Breast epithelium (tissue), 4 donors: ENCODE measurements around the gene IGF2BP2. TPM values are rescaled to one million over a fixed set of nuclear protein-coding genes. Genes with fewer than 3 reads are reported as not detected.
"Not testable (repeated sequence)": the region's sequence is repeated elsewhere in the genome, so short reads cannot be mapped to it uniquely, and the experiment has no call there.

ENCODE experiments used
- DNase-seq, 2 donors: peaks; one replicate each; pipeline ENCODE4 v3.0.0-alpha.2; 2019; ENCODE audit warnings: low spot score in 2 of 2
- H3K27ac ChIP-seq, 2 donors: fragments of 200-600 bp; sonication (generic) in 1 of 2; one replicate each; pipeline ENCODE4 v1.5.1; 2016 to 2019; ENCODE audit warnings: mild to moderate bottlenecking in 1 of 2
- H3K27me3 ChIP-seq, 2 donors: fragments of 200-600 bp; sonication (generic) in 1 of 2; one replicate each; pipeline versions ENCODE4 v1.5.1 to v1.6.0; 2017 to 2019; ENCODE audit warnings: control low read depth in 1 of 2, mild to moderate bottlenecking in 1 of 2
- H3K36me3 ChIP-seq: fragments of 200-600 bp; one replicate; pipeline ENCODE4 v1.5.1; 2019
- H3K4me1 ChIP-seq, 2 donors: fragments of 200-600 bp; sonication (generic); one replicate each; pipeline ENCODE4 v1.5.1; 2016 to 2019; ENCODE audit warnings: control low read depth in 1 of 2
- H3K4me3 ChIP-seq, 3 donors: fragments of 200-600 bp; sonication (generic); 1 replicate in 2 of 3; 2 replicates in 1 of 3; pipeline ENCODE4 v1.5.1; 2016 to 2019; ENCODE audit warnings: mild to moderate bottlenecking in 3 of 3, moderate library complexity in 2 of 3
- H3K9me3 ChIP-seq, 2 donors: fragments of 200-600 bp; sonication (generic) in 1 of 2; one replicate each; pipeline ENCODE4 v1.5.1; 2016 to 2019; ENCODE audit warnings: control low read depth in 1 of 2
- POLR2A ChIP-seq: fragments of 450-650 bp; IDR thresholded peaks from one replicate; pipeline ENCODE4 v1.6.1; 2016; ENCODE audit warnings: antibody characterized with exemption, mild to moderate bottlenecking, moderate library complexity
- POLR2AphosphoS5 ChIP-seq, 3 donors: sonication (generic); formaldehyde crosslinking; IDR thresholded peaks; one replicate each; pipeline ENCODE4 v1.6.1; 2017; ENCODE audit warnings: antibody characterized with exemption in 3 of 3
- intact Hi-C: fragments of 100-400 bp; cut with DNase I; formaldehyde crosslinking; loops from one replicate; pipeline ENCODE4 v1.15.1; 2023; ENCODE audit warnings: low total_unique reads
- total RNA-seq, 3 donors: library from RNA; depleted of rRNA; stranded (reverse); fragments of >200 nt; gene quantifications; one replicate each; pipeline ENCODE4 v1.1.0, GENCODE V29; 2016
- TF ChIP-seq, protein P1 (sequence below), 3 donors: fragments of 450-650 bp; IDR thresholded peaks; one replicate each; pipeline ENCODE4 v1.5.1; 2016 to 2017; ENCODE audit warnings: antibody characterized with exemption in 3 of 3, mild to moderate bottlenecking in 3 of 3, moderate library complexity in 3 of 3

Gene IGF2BP2
- total RNA-seq, 3 donors from 2014 or later = 4.9 to 27.5 (median 23.8) TPM

DNA sequence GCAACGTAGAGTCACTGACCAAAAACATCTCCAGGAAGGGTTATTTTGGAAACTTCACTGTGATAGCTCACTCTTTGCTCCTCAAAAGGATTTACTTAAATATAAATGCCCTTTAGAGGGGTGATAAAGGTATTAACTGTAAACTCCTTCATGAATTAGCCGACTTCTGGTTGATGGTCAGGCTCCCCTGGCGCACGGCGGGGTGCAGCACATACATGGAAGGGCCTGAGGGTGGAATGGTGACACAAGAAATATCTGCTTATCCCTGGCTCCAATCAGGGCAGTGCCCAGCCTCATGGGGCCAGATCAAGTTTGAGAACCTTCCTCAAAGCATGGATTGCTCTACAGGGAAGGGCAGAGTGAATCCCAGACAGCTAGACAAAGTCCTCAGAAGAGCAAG, 116.5 kb downstream of the IGF2BP2 start:
- intact Hi-C loops = no loop called here
- H3K4me1 ChIP-seq = no peaks in the 10 kb centered on the region
- H3K27me3 ChIP-seq = no peaks in the 10 kb centered on the region
- no peak overlapping the region for H3K27ac ChIP-seq
- H3K36me3 ChIP-seq = no peaks in the 10 kb centered on the region
- DNase-seq = no peak
- no peak for TF ChIP-seq POLR2AphosphoS5 (IDR thresholded peaks at IDR 0.05)
- TF ChIP-seq, protein P1, sequence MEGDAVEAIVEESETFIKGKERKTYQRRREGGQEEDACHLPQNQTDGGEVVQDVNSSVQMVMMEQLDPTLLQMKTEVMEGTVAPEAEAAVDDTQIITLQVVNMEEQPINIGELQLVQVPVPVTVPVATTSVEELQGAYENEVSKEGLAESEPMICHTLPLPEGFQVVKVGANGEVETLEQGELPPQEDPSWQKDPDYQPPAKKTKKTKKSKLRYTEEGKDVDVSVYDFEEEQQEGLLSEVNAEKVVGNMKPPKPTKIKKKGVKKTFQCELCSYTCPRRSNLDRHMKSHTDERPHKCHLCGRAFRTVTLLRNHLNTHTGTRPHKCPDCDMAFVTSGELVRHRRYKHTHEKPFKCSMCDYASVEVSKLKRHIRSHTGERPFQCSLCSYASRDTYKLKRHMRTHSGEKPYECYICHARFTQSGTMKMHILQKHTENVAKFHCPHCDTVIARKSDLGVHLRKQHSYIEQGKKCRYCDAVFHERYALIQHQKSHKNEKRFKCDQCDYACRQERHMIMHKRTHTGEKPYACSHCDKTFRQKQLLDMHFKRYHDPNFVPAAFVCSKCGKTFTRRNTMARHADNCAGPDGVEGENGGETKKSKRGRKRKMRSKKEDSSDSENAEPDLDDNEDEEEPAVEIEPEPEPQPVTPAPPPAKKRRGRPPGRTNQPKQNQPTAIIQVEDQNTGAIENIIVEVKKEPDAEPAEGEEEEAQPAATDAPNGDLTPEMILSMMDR (IDR thresholded peaks at IDR 0.05) = no peak
- no peak for TF ChIP-seq POLR2A
- H3K4me3 ChIP-seq = no peak overlapping the region
- H3K9me3 ChIP-seq = no peaks in the 10 kb centered on the region

DNA sequence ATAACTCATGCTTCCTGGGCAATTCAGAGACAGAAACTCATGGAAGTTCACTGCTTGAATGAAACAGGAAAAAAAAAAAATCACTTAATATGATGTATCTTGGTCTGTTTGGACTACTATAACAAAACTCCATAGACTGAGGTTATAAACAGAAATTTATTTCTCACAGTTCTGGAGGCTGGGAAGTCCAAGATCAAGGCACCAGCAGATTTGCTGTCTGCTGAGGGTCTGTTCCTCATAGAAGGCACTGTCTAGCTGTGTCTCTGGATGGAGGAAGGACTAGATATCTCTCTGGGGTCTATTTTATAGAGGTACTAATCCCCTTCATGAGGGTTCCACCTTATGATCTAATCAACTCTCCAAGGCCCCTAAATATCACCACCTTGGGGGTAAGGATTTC, 119.3 kb downstream of the IGF2BP2 start:
- H3K27me3 ChIP-seq = no peaks in the 10 kb centered on the region
- H3K36me3 ChIP-seq = no peaks in the 10 kb centered on the region
- no peaks in the 10 kb centered on the region for H3K9me3 ChIP-seq
- H3K4me3 ChIP-seq = no peak overlapping the region
- H3K4me1 ChIP-seq = no peaks in the 10 kb centered on the region
- TF ChIP-seq, protein P1 (IDR thresholded peaks at IDR 0.05) = no peak
- no peak for TF ChIP-seq POLR2A
- no peak for TF ChIP-seq POLR2AphosphoS5 (IDR thresholded peaks at IDR 0.05)
- DNase-seq = no peak
- H3K27ac ChIP-seq = no peak overlapping the region
- intact Hi-C loops = no loop called here

DNA sequence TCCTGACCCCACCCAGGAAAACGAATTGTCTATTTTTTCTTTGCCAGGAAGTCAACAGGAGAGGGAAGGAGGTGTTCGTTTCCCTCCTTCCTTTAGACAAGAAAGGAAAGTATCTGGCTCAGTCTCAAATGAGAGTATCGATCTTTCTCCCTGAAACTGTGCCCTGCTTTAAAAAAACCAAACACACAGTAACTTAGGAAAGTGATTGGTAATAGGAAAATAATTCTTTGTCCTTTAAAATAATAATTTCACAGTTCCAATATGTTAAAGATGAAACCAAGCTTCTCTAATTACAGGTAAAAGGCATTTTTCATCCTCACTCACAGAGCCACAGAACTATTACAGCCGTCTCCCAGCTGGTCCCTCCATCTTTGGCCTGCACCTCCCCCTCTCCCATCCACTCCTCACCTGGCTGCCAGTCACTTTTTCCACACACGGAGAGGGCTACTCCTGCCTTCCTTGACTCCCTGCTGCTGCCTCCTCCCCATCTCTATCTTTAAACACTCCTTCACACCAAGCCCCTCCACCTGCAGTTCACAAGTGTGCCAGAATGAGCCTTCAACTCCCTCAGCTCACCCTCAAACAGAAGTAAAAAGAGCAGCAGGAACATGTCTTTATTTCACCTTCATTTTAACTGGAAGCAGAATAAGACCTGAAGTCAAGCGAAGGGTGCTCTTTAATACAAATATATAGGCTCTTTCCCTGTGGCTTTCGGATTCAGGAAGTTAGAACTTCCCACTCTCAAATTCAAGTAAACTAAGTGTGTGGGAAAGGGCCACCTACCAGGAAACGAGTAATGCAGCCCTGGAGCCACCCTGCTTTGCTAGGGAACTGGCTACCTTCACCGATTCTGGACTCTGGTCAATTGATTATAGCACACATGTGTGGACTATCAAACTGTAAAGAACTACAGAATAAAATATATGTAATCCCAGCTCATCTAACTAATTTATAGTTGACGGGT, 122.3 kb downstream of the IGF2BP2 start:
- H3K9me3 ChIP-seq = no peaks in the 10 kb centered on the region
- H3K27me3 ChIP-seq = no peaks in the 10 kb centered on the region
- no peaks in the 10 kb centered on the region for H3K4me1 ChIP-seq
- no peaks in the 10 kb centered on the region for H3K36me3 ChIP-seq
- TF ChIP-seq, protein P1 (IDR thresholded peaks at IDR 0.05) = no peak
- intact Hi-C loops = no loop called here
- H3K4me3 ChIP-seq = no peak overlapping the region
- DNase-seq = no peak
- no peak overlapping the region for H3K27ac ChIP-seq

DNA sequence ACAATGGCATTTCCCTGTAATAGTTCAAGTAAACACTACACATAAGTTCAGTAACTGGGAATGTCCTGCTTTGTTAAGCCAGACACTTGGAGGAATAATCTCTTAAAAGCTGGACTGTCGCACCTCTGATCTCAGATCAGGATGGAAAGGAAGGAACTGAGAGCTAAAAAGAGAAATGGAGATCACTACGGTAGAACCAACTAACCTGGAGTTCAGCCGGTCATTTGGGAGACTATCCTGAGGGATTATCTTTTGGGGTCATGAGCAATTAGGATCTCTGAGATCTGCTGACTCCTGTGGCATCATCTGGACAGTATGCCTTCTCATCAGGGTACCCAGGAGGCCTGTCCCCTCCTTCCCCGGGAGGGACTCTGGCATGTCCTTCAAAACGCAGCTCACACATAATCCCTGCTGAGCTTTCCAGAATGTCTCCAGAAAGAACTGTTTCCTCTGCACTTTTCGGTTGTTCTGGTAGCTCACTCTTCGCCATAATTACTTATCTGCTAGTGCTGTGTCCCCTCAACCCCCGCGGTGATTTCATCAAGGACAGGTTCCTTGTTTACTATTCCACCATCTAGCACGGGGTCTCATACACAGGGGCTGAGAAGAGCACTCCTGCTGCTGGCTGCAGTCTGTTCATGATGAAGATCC, 123.1 kb downstream of the IGF2BP2 start:
- TF ChIP-seq POLR2AphosphoS5 (IDR thresholded peaks at IDR 0.05) = no peak
- TF ChIP-seq, protein P1 (IDR thresholded peaks at IDR 0.05) = no peak
- Histone ChIP-seq H3K9me3 (no peaks in the 10 kb centered on the region), H3K4me3 (no peak overlapping the region), H3K36me3 (no peaks in the 10 kb centered on the region), H3K4me1 (no peaks in the 10 kb centered on the region), H3K27ac (no peak overlapping the region), H3K27me3 (no peaks in the 10 kb centered on the region)
- DNase-seq = no peak
- intact Hi-C loops = no loop called here

DNA sequence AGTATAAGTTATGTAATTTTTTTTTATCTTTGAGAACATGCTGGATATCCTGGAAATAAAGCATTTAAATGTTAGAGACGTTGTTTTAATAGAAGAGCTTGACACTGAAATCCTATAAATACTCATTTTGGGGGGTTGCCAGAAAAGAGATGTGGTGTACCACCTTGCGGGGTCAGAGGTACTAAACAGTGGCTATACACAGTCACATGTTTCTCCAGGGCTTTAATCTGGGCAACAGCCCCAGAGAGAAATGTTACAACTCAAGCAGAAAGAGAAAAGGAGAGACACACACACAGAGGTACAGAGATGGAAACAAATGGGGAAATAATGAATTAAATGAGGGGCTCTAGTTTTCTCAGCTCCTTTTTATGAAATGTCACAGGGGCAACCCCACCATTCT, 124.9 kb downstream of the IGF2BP2 start:
- H3K9me3 ChIP-seq = no peaks in the 10 kb centered on the region
- no peak overlapping the region for H3K27ac ChIP-seq
- H3K4me1 ChIP-seq = no peaks in the 10 kb centered on the region
- intact Hi-C loops = loop anchor here (5.0 kb wide), 1 partner anchor 332 kb away; no protein-coding TSS in a partner anchor
- H3K27me3 ChIP-seq = no peaks in the 10 kb centered on the region
- no peak for DNase-seq
- TF ChIP-seq POLR2AphosphoS5 (IDR thresholded peaks at IDR 0.05) = no peak
- TF ChIP-seq, protein P1 (IDR thresholded peaks at IDR 0.05) = no peak
- TF ChIP-seq POLR2A = no peak
- H3K36me3 ChIP-seq = no peaks in the 10 kb centered on the region
- H3K4me3 ChIP-seq = no peak overlapping the region

DNA sequence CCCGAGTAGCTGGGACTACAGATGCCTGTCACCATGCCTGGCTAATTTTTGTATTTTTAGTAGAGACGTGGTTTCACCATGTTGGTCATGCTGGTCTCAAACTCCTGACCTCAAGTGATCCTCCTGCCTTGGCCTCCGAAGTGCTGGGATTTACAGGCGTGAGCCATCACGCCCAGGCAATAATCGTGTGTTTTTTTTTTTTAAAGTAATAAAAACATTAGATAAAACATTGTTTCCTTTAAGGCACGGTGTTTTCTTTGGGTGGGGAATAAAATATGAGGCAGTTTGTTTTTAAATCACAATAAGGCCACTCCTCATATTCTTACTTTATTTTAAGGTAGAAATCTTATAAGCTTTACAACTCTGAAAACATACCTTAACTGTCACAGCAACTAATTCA, 127.6 kb downstream of the IGF2BP2 start:
- intact Hi-C loops = loop anchor here (5.0 kb wide), 1 partner anchor 335 kb away; no protein-coding TSS in a partner anchor
- not testable (repeated sequence) for DNase-seq, H3K27ac ChIP-seq, H3K9me3 ChIP-seq, H3K4me1 ChIP-seq, H3K4me3 ChIP-seq, H3K36me3 ChIP-seq, H3K27me3 ChIP-seq
